ENCODE results near the gene REXO4.

- TF ChIP-seq CTCF (IDR thresholded peaks at IDR 0.05) (no peak), EZH2 (IDR thresholded peaks at IDR 0.05; ENCODE audit: borderline replicate concordance, insufficient read depth, low read depth, low read length, poor library complexity, severe bottlenecking) (no peak)
Observed at GRCh38 chr9:133448487-133448972, 30.7 kb upstream of the REXO4 start.
